H7 (cell line): ENCODE results near the gene HAUS7. TPM values are rescaled to one million over a fixed set of nuclear protein-coding genes. Genes with fewer than 3 reads are reported as not detected.

Experiments used
- DNase-seq: peaks from one replicate; pipeline ENCODE4 v3.0.0; 2012
- H3K27me3 ChIP-seq: 2 replicates; pipeline ENCODE4 v1.6.0; 2011; ENCODE audit warnings: mild to moderate bottlenecking, low read length; ENCODE audit not compliant: control insufficient read depth, insufficient read depth
- H3K36me3 ChIP-seq: replicated peaks from 2 replicates; pipeline ENCODE4 v1.5.1; 2011; ENCODE audit warnings: low read length; ENCODE audit not compliant: control insufficient read depth, insufficient read depth
- H3K4me3 ChIP-seq: 2 replicates; pipeline ENCODE4 v1.5.1; 2011; ENCODE audit warnings: low read depth, mild to moderate bottlenecking, control low read depth, low read length, moderate library complexity; ENCODE audit not compliant: insufficient read depth
- total RNA-seq: library from RNA; depleted of rRNA; stranded (reverse); fragments of >200 nt; shearing (Covaris generic); gene quantifications from 2 replicates; pipeline ENCODE4 v1.2.3, GENCODE V29; 2014

Gene HAUS7
- total RNA-seq, 1 experiment from 2014 or later: 47.2 TPM

- Histone ChIP-seq H3K4me3 (no peak overlapping the region), H3K36me3 (no peaks in the 10 kb centered on the region; the same call in 1 of the 2 replicates)
- DNase-seq: no peak
Measured at GRCh38 chrX:153447581-153447960, 22.8 kb downstream of the HAUS7 start.

DNA sequence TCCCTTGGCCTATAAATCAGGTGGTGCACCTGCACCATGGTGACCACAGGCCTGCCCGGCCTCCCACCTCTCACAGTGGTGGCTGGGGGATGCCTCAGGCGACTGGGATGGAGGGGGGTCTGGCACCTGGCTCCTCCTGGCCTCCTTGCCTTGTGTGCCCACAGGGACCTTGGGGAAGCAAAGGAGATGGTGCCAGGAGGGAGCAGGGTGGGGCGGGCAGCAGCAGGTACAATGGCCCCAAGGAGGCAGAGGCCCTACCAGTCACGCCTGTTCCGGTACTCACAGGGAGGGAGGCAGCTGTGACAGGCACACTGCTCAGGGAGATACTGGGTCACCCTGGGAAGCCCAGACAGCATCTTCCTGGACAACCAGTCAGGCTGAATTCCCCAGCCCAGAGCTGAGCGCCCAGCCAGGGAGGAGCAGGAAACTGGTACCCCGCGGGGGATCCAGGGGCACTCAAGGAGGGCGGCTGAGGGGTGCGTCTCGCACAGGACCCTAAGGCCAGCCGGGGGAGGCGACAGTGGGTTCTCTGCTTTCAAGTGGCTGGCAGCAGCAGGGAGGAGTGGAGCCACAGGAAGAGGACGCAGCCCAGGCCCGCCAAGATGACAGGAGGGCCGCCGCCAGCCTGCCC is 23.3 kb downstream of the HAUS7 start:
- H3K4me3 ChIP-seq: no peak overlapping the region
- no peaks in the 10 kb centered on the region; the same call in 1 of the 2 replicates for H3K36me3 ChIP-seq
- no peaks in the 10 kb centered on the region for H3K27me3 ChIP-seq
- DNase-seq: peak; percentile 51

More at GRCh38 chrX:153447581-153447960, 22.8 kb downstream of the HAUS7 start:
- no peaks in the 10 kb centered on the region for H3K27me3 ChIP-seq

- H3K36me3 ChIP-seq: no peaks in the 10 kb centered on the region; the same call in 1 of the 2 replicates
- DNase-seq: no peak
- no peak overlapping the region for H3K4me3 ChIP-seq
- H3K27me3 ChIP-seq: no peaks in the 10 kb centered on the region
Measured at GRCh38 chrX:153446636-153446936, 23.8 kb downstream of the HAUS7 start.

GRCh38 chrX:153445856-153446635 is 24.3 kb downstream of the HAUS7 start, which contains the start of gene TREX2:
TSS of gene TREX2 (minus strand) at chrX:153446056. CDS start at chrX:153445430, 626 bp downstream.
- peak; percentile 60 for DNase-seq
- H3K27me3 ChIP-seq: no peaks in the 10 kb centered on the region

DNA sequence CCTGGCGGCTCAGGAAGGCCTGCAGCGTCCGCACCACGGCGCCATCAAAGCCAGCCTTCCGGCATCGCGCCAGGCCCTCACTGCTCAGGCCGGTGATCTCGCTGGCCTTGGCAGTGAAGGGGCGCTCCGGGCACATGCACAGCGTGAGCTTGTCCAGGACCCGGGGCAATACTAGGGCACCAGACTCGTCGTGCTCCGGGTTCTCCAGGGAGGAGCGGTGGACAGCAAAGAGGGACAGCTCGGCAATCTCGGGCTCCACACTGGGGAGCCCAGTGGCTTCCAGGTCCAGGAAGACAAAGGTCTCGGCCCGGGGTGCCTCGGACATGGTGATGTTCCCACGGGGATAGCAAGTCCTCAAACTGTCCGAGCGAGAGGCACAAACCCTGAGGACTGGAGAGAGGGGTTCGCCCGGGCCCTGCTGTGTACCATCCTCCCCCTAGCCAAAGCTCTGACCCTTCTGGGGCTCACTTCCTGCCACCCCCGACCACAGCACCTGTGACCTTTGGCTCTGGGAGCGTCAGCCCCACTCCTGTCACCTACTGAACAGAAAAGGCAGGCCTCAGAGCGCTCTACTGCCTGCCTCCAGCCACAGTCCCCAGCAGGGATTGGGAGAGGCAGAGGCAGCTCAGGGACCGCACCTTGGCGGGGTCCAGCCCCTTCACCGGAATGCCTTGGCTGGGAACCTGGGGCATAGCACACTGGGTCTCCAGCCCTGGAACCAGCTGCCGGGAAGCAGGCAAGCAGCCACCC is 25.1 kb downstream of the HAUS7 start:
- Histone ChIP-seq H3K36me3 (no peaks in the 10 kb centered on the region), H3K4me3 (no peak overlapping the region), H3K27me3 (no peaks in the 10 kb centered on the region)
- peak; percentile 55 for DNase-seq

More at GRCh38 chrX:153445856-153446635, 24.3 kb downstream of the HAUS7 start, which contains the start of gene TREX2:
- no peaks in the 10 kb centered on the region for H3K36me3 ChIP-seq
- H3K4me3 ChIP-seq: no peak within 1 kb of the TSS

- peak; percentile 61 for DNase-seq
- Histone ChIP-seq H3K36me3 (no peaks in the 10 kb centered on the region), H3K27me3 (no peaks in the 10 kb centered on the region), H3K4me3 (no peak overlapping the region)
Measured at GRCh38 chrX:153444333-153445011, 25.9 kb downstream of the HAUS7 start.

DNA sequence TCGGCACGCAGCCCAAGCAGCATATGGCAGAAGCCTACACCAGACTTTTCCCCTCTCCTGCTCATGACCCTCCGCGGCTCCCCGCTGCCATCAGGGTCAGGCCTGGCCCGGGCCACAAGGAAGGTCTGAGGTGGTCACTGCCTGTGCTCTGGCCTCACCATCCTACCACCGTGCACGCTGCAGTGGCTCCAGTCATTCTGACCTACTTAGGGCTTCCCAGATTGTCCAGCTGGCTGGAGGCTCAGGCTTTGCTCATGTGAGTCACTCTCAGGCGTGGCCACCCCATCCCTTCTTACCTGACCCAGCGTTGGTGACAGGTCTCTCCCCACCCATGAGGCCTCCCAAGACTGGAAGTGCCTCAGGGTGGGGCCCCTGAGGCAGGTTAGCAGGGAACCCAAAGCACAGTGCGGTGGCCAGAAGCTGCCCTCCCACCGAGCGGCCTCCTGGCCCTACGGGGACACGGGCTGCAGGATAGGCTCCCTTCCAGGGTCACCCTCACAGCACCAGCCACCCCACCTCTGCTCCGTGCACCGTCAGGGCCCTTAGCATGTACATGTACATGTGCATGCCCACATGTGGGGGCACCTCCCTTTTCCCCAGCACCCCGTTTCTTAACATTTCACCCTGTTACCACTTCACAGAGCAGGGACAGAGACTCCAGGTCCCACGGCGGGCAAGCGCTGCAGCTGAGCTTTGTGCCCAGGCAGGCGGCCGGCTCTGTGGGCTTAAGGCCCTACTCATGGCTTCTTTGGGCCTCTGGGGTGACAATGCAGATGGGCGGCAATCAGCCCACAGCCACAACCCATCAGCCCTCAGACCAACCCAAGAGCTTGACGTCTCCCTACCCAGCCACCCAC is 26.7 kb downstream of the HAUS7 start:
- no peaks in the 10 kb centered on the region for H3K27me3 ChIP-seq
- peak; percentile 59 for DNase-seq
- no peak overlapping the region for H3K4me3 ChIP-seq
- H3K36me3 ChIP-seq: no peaks in the 10 kb centered on the region

DNA sequence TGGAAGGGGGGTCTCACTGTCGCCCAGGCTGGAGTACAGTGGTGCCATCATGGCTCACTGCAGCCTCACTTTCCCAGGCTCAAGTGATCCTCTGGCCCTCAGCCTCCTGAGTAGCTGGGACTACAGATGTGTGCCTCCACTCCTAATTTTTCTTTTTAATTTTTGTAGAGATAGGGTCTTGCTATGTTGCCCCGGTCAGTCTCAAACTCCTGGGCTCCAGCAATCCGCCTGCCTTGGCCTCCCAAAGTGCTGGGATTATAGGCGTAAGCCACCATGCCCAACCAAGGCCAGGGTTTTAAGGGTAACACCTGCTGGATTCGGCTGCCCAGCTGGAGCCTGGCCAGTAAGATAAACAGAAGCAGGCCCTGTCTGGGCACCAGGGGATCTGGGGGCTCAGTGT is 27.9 kb downstream of the HAUS7 start:
- no peaks in the 10 kb centered on the region for H3K27me3 ChIP-seq
- DNase-seq: no peak
- no peak overlapping the region for H3K4me3 ChIP-seq
- no peaks in the 10 kb centered on the region for H3K36me3 ChIP-seq

DNA sequence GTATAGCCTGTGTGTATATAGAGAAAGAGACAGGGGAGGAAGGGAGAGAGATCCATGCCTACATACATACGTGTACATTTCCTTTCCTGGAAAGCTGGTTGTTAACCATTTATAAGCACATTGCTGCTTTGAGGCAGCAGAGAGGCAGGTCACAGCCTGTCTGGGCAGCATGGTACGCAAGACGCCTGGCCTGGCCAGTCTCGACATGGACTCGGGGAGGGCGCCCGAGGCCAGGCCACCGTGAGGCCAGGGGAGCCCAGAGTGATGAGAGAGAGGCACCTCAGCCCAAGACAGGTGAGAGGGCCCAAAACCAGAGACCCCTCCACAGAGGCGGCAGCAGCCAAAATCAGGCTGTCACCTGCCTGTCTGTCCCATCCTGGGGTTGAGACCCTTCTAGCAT is 28.4 kb downstream of the HAUS7 start:
- Histone ChIP-seq H3K4me3 (no peak overlapping the region), H3K36me3 (no peaks in the 10 kb centered on the region), H3K27me3 (no peaks in the 10 kb centered on the region)
- DNase-seq: no peak

DNA sequence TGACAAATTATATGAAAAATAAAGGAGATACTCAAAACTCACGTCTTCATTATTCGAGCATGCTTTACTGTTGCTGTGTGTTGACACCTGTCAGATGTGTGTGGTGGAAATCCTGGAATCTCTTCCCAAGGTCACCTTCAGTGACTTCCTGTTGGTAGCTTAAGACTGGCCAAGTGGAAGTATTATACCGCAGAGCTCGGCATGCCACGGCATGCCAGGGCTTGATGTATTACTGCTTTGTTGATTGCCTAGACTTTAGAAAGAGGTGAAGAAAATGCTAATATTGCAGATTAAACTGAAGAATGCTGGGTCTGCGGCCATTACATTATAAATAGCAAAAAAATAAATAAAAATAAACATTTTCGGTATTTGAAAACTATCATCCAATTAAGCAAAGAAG is 29.1 kb downstream of the HAUS7 start:
- no peak overlapping the region for H3K4me3 ChIP-seq
- H3K36me3 ChIP-seq: no peaks in the 10 kb centered on the region
- no peak for DNase-seq
- H3K27me3 ChIP-seq: no peaks in the 10 kb centered on the region

- Histone ChIP-seq H3K36me3 (no peaks in the 10 kb centered on the region), H3K27me3 (no peaks in the 10 kb centered on the region), H3K4me3 (no peak overlapping the region)
- DNase-seq: no peak
Measured at GRCh38 chrX:153440556-153441135, 29.7 kb downstream of the HAUS7 start.

DNA sequence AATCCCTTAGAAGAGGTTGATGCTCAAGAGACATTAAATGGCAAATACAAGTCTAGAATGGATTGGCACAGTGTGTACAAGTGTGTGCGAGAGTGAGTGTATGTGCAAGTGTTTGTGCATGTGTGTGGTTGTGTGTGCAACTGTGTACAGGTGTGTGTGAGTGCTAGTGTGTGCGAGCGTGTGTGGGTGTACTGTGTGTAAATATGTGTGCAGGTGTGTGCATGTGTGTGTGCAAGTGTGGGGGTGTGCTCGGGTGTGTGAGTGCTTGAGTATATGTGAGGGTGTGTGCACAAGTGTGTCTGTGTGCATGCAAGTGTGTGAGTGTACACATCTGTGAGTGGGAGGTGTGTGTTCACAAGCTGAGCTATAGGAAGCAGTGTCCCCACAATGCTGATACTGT is 30.4 kb downstream of the HAUS7 start:
- Histone ChIP-seq H3K36me3 (no peaks in the 10 kb centered on the region), H3K4me3 (no peak overlapping the region)
- no peak for DNase-seq

DNA sequence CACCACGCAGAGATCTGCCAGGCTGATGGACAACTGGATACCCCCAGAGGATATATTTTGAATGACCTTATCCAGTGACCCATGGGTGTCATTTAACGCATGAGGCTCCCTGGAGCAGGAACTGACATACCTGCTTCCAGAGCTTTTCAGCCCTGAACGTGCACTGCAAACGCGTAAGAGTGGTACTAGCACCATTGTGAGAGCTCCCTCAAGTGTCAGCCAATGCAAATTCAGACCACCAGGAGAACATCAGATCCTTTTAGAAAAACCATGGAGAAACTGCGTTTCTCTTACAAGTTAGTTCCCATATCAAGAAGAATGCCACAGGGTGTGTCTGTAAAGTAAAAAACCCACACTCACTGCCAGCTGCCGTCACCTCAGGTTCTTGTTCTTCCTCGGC is 31.8 kb downstream of the HAUS7 start:
- no peak overlapping the region for H3K4me3 ChIP-seq
- no peaks in the 10 kb centered on the region for H3K36me3 ChIP-seq
- H3K27me3 ChIP-seq: no peaks in the 10 kb centered on the region
- DNase-seq: peak; percentile 71

More for the DNA sequence above, 30.4 kb downstream of the HAUS7 start:
- no peaks in the 10 kb centered on the region for H3K27me3 ChIP-seq
